OCI-M1 (cell line): Measurements from ENCODE around the gene CD164.
"Not testable (repeated sequence)": the region's sequence is repeated elsewhere in the genome, so short reads cannot be mapped to it uniquely, and the experiment has no call there.

Experiments used
- DNase-seq: peaks from one replicate; lab custom pipeline; 2025; lab: John Stamatoyannopoulos, UW

Gene CD164

GRCh38 chr6:109342911-109343310, 39.4 kb downstream of the CD164 start:
- DNase-seq, result no peak

GRCh38 chr6:109342506-109342905, 39.8 kb downstream of the CD164 start:
- DNase-seq, result peak; percentile 66

- no peak for DNase-seq
Measured at GRCh38 chr6:109340811-109341210, 41.5 kb downstream of the CD164 start.

GRCh38 chr6:109339906-109340678, 42.2 kb downstream of the CD164 start:
- peak; percentile 64 for DNase-seq

GRCh38 chr6:109336221-109336961, 45.9 kb downstream of the CD164 start:
- peak; percentile 55 for DNase-seq

- not testable (repeated sequence) for DNase-seq
Measured at GRCh38 chr6:109333870-109334269, 48.4 kb downstream of the CD164 start.

GRCh38 chr6:109332748-109333147, 49.5 kb downstream of the CD164 start:
- DNase-seq, result peak; percentile 26

GRCh38 chr6:109331081-109331480, 51.2 kb downstream of the CD164 start:
- no peak for DNase-seq

- DNase-seq, result no peak
Measured at GRCh38 chr6:109330263-109330662, 52.0 kb downstream of the CD164 start.

GRCh38 chr6:109328629-109329028, 53.6 kb downstream of the CD164 start:
- no peak for DNase-seq

GRCh38 chr6:109327959-109328358, 54.3 kb downstream of the CD164 start:
- DNase-seq, result no peak

- DNase-seq, result no peak
Measured at GRCh38 chr6:109327491-109327890, 54.8 kb downstream of the CD164 start.

GRCh38 chr6:109326351-109326750, 55.9 kb downstream of the CD164 start:
- no peak for DNase-seq

GRCh38 chr6:109325400-109325801, 56.9 kb downstream of the CD164 start:
- DNase-seq, result no peak

- no peak for DNase-seq
Measured at GRCh38 chr6:109323241-109323640, 59.0 kb downstream of the CD164 start.

- peak; percentile 74 for DNase-seq
Measured at GRCh38 chr6:109322825-109323224, 59.4 kb downstream of the CD164 start.

- DNase-seq, result no peak
Measured at GRCh38 chr6:109321752-109322151, 60.5 kb downstream of the CD164 start.

- DNase-seq, result peak; percentile 12
Measured at GRCh38 chr6:109320072-109320471, 62.2 kb downstream of the CD164 start.

GRCh38 chr6:109318328-109318876, 63.9 kb downstream of the CD164 start:
- no peak for DNase-seq

GRCh38 chr6:109316909-109317308, 65.4 kb downstream of the CD164 start:
- DNase-seq, result no peak
